Neural progenitor cell (in vitro differentiated cells): ENCODE data around the gene GABRD.

Source experiments
- CTCF ChIP-seq: fragments of 200-600 bp; sonication (generic); IDR thresholded peaks from 2 replicates; pipeline ENCODE4 v1.5.1; 2017; ENCODE audit warnings: antibody characterized with exemption, mild to moderate bottlenecking
- EZH2 ChIP-seq: fragments of 200-600 bp; sonication (generic); IDR thresholded peaks from 2 replicates; pipeline ENCODE4 v1.6.1; 2017; ENCODE audit warnings: antibody characterized with exemption, mild to moderate bottlenecking, moderate library complexity
- EZH2phosphoT487 ChIP-seq: fragments of 200-600 bp; sonication (generic); IDR thresholded peaks from 2 replicates; pipeline ENCODE4 v1.6.1; 2017; ENCODE audit warnings: antibody characterized with exemption

GRCh38 chr1:1988061-1988945 lies 30.8 kb upstream of the GABRD start:
- TF ChIP-seq CTCF (no peak), EZH2 (no peak), EZH2phosphoT487 (no peak)
